ENCODE results near the gene ACY1.

Gene ACY1

GRCh38 chr3:51982838-51983577 is at the start of gene ACY1:
Gene ACY1 (plus strand): TSS chr3:51983535. CDS start chr3:51984065, 530 bp downstream.
- peak; percentile 98 for DNase-seq (ENCODE audit: low spot score)

- DNase-seq (ENCODE audit: low spot score), result no peak
These were observed 49.0 kb upstream of the ACY1 start for GRCh38 chr3:51934139-51934850.

DNA sequence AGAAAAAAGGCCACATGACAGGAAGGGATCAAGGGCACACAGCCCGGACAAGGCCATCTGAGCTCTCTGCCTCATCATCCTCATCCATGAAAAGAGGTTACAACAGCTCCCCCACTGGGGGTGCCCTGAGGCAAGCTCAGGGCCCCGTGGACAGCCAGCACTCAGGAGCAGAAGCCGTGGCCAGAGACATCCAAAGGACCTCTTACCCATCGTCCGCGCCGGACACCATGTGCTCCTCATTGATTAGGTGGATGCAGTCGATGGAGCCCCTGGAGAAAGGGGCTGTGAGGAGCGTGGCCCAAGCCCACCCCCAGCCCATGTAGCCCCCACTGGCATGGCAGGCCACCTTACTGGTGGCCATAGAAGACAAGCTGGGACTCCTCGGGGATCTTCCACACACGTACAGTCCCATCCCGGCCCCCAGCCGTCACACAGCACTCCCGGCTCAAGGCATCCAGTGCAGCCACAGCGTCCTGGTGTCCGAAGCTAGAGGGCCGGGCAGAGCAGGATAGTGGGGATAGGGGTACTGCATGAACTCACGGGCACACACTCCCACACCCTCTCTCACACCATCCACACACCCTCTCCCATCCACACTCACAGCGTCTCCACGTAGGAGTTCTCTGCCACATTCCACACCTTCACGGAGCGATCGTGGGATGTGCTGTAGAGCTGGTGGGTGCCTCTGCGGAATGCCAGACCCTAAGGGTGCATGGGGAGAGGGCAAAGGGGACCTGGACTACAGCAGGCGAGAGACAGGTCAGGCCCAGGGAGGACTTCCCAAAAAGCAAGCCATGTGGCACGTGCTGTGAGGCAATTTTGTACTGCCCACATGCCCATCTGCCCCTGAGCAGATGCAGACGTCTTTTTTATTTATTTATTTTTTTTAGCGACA is 48.1 kb upstream of the ACY1 start:
- DNase-seq (ENCODE audit: low spot score), result no peak

DNA sequence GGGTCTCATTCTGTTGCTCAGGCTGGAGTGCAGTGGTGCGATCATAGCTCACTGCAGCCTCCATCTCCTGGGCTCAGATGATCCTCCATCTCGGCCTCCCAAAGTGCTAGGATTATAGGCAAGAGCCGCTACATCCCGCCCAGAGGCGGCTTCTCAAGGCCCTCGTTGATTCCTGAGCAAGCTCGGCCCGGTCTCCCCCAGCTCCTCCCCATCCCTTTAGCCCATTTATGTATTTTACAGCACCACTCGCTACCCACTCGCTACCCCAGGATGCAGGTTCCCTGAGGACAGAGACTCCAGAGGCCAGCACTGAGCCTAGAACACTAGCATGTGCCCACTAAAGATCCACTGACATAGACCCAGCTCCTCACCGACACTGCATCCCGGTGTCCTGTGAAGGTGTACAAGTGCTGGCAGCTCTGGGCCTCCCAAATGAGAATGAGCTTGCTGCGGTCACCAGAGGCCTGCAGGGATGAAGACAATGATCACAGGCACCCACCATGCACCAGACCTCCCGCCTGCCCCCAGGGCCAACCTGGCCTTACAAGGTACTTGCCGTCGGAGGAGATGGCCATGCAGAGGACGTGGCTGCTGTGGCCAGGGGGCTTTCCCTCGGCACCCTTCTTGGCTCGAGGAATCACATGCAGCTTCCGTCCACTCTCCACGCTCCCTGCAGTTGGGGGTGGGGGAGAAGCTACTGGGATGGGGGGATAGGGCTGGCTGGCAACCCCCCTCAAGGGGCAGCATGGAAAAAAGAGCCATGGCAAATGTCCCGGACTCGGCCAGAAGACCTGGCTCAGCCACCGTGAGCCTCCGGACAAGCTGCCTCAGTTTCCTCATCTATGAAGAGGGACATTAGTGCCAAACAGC is 47.2 kb upstream of the ACY1 start:
- DNase-seq (ENCODE audit: low spot score), result no peak

DNA sequence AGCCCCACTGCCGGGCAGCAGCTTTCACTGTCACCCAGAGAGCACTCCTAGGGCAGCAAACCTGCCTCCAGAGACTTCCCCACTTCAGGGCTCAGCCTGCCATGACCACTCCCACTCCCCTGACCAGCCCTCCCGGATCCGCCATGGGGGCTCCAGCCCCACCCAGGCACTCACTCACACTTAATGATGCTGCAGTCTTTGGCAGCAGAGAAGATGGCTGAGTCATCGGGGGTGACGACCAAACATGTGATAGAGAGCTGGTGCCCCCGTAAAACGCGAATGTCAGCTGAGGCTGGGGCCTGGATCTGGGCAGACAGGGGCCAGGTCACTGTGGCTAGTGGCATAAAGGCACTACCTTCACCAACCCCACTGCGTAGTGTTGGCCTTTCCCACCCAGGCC is 46.3 kb upstream of the ACY1 start:
- no peak for DNase-seq (ENCODE audit: low spot score)

DNA sequence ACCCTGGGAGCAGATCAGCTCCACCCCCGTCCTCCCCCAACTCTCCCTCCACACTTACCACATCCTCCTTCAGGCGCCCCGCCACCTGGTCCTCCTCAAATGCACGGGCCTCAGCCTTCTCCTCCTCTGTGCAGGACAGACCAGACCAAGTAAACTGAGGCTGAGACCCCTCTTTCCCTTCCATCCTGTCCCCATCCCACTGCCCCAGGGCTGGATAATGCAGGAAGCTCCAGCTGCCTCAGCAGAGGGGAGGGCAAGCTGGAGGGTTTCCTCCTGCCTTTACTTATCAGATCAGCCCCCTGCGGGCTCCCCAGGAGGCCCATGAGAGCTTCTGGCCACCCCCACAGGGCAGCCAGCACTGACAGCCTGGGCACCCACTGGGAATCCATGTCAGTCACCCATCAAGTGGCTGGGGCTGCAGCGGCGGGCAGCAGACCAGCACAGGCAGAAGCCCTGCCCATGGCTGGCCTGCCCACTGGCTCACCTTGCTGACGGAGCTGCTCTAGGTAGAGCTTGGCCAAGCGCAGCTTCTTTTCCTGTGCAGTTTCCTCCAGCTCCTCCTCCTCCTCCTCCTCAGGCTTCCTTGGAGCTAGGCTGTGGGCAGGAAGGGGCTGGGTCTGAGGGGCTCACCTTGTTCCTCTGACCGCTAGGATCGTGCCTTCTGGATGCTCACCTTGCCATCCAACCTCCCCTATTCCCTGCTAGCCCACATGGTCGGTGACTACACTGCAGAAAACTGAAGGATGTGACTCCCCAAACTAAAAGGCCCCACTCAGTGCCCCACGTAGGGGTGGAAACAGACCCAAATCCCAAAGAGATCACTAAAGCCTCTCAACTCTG is 45.5 kb upstream of the ACY1 start:
- no peak for DNase-seq (ENCODE audit: low spot score)

- DNase-seq (ENCODE audit: low spot score), result no peak
These were observed 44.4 kb upstream of the ACY1 start for GRCh38 chr3:51938780-51939425.

DNA sequence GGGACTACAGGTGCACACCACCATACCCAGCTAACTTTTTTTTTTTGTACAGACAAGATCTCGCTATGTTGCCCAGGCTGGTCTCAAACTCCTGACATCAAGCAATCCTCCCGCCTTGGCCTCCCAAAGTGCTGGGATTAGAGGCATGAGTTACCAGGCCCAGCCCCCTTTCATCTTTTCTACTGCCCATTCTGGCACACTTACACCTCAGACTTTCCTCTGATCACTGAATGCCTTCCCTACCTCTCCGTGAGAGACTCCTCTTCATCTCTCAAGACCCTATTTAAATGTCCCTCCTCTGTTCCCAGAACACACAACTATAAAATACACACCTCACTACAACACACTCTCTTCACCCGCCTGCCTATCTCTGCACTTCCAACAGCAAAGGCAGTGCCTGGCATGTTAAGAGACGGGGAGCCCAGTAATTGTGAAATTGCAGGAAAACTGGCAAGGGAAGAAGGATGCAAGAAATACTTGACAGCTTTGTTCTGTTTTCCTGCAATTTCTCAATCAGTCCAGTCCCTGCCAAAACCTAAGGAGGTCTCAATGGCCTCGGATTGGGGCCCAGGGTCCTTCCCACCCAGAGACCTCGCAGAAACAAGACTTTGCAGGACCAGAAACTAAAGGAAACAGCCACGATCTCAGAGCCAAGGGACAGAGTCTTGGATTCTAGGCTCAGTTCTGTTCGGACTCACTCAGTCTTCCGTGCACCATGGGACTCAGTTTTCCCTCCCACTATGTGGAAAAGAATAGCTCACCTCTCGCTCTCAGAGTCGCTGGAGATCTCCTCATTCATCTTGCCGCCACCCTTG is 42.5 kb upstream of the ACY1 start:
- peak; percentile 29 for DNase-seq (ENCODE audit: low spot score)

GRCh38 chr3:51941463-51941797 is 41.9 kb upstream of the ACY1 start:
- DNase-seq (ENCODE audit: low spot score), result no peak

- peak; percentile 100 for DNase-seq (ENCODE audit: low spot score)
These were observed 41.3 kb upstream of the ACY1 start, which contains the start of the genes PARP3 and RRP9 for GRCh38 chr3:51941798-51942602. Gene PARP3 (plus strand): TSS chr3:51942363. CDS start chr3:51943356, 993 bp downstream. Gene RRP9 (minus strand): TSS chr3:51941904. CDS start chr3:51941867, 37 bp downstream.

- DNase-seq (ENCODE audit: low spot score), result peak; percentile 92
These were observed 40.5 kb upstream of the ACY1 start for GRCh38 chr3:51942603-51943450.

- DNase-seq (ENCODE audit: low spot score), result no peak
These were observed 39.6 kb upstream of the ACY1 start for GRCh38 chr3:51943451-51944391.

DNA sequence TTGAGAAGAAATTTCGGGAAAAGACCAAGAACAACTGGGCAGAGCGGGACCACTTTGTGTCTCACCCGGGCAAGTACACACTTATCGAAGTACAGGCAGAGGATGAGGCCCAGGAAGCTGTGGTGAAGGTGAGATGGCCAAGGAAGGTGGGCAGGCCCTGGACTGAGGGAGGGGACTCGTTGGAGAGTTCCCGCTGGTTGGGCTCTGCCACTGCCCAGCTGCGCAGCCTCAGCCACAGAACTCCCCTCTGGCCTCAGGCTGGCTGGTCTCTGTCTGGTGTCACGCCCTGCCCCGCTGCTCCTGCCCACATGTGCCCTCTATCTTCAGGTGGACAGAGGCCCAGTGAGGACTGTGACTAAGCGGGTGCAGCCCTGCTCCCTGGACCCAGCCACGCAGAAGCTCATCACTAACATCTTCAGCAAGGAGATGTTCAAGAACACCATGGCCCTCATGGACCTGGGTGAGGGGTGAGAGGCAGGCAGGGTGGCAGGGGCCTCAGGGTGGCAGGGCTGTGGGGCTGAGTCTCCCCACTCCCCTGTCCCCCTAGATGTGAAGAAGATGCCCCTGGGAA is 38.8 kb upstream of the ACY1 start:
- no peak for DNase-seq (ENCODE audit: low spot score)

GRCh38 chr3:51945031-51945840 is 38.1 kb upstream of the ACY1 start:
- DNase-seq (ENCODE audit: low spot score), result no peak
